WTC11 (cell line): Measurements from ENCODE around the gene SPATA9. TPM values are rescaled to one million over a fixed set of nuclear protein-coding genes. Genes with fewer than 3 reads are reported as not detected.

Experiments used
- ATAC-seq: fragments of 200-7000 bp; cut with Tn5 transposase; 2 replicates; pipeline ENCODE4 v1.10.0; 2021; ENCODE audit warnings: mild to moderate bottlenecking, moderate library complexity
- CTCF ChIA-PET: fragments of 300-600 bp; sonication (Branson Sonifier 250); formaldehyde crosslinking; loops from one replicate; lab custom pipeline; 2021; ENCODE audit warnings: antibody characterized with exemption; lab: Charles Lee
- POLR2A ChIA-PET: fragments of 350-600 bp; sonication (Branson Sonifier 250); formaldehyde crosslinking; loops from one replicate; lab custom pipeline; 2021; ENCODE audit warnings: antibody characterized with exemption; lab: Charles Lee
- DNase-seq: peaks from one replicate; pipeline ENCODE4 v3.0.0; 2021; ENCODE audit warnings: low spot score
- H3K27ac Mint-ChIP-seq: 2 replicates; pipeline ENCODE4 v1.8.0; 2021; ENCODE audit warnings: mixed read lengths
- H3K27me3 Mint-ChIP-seq: 2 replicates; pipeline ENCODE4 v1.8.0; 2021; ENCODE audit warnings: low read depth, mild to moderate bottlenecking, moderate library complexity, mixed read lengths
- H3K36me3 Mint-ChIP-seq: 2 replicates; pipeline ENCODE4 v1.8.0; 2021; ENCODE audit warnings: mixed read lengths
- H3K4me1 Mint-ChIP-seq: 2 replicates; pipeline ENCODE4 v1.8.0; 2022; ENCODE audit warnings: mixed read lengths
- H3K4me3 Mint-ChIP-seq: 2 replicates; pipeline ENCODE4 v1.8.0; 2021; ENCODE audit warnings: mild to moderate bottlenecking, moderate library complexity, mixed read lengths
- H3K9me3 Mint-ChIP-seq: 2 replicates; pipeline ENCODE4 v1.8.0; 2021; ENCODE audit warnings: mixed read lengths
- CREM ChIP-seq: sonication (generic); formaldehyde crosslinking; IDR thresholded peaks from 2 replicates; pipeline ENCODE4 v1.8.1; 2022; ENCODE audit warnings: mild to moderate bottlenecking, missing genetic modification reagents, moderate library complexity
- E2F5 ChIP-seq: sonication (generic); formaldehyde crosslinking; IDR thresholded peaks from 2 replicates; pipeline ENCODE4 v1.8.1; 2022; ENCODE audit warnings: mild to moderate bottlenecking, moderate library complexity, missing genetic modification reagents
- ERG ChIP-seq: fragments of 250-450 bp; sonication (Bioruptor Pico); IDR thresholded peaks from 2 replicates; pipeline ENCODE4 v1.8.0; 2021; ENCODE audit warnings: mild to moderate bottlenecking
- FOXJ3 ChIP-seq: sonication (generic); formaldehyde crosslinking; IDR thresholded peaks from 2 replicates; pipeline ENCODE4 v1.9.0; 2021; ENCODE audit warnings: missing genetic modification reagents, mild to moderate bottlenecking, borderline replicate concordance
- IRF1 ChIP-seq: sonication (generic); formaldehyde crosslinking; IDR thresholded peaks from 2 replicates; pipeline ENCODE4 v1.8.0; 2023; ENCODE audit warnings: missing genetic modification reagents
- JUN ChIP-seq: sonication (generic); formaldehyde crosslinking; IDR thresholded peaks from 2 replicates; pipeline ENCODE4 v1.8.0; 2023; ENCODE audit warnings: mild to moderate bottlenecking, missing genetic modification reagents
- PRRX2 ChIP-seq: fragments of 250-450 bp; sonication (Bioruptor Pico); IDR thresholded peaks from 2 replicates; pipeline ENCODE4 v1.8.0; 2021; ENCODE audit warnings: mild to moderate bottlenecking
- RELA ChIP-seq: sonication (generic); formaldehyde crosslinking; IDR thresholded peaks from 2 replicates; pipeline ENCODE4 v1.8.1; 2022; ENCODE audit warnings: missing genetic modification reagents, mild to moderate bottlenecking, borderline replicate concordance
- SMAD4 ChIP-seq: sonication (generic); formaldehyde crosslinking; IDR thresholded peaks from 2 replicates; pipeline ENCODE4 v1.8.0; 2022; ENCODE audit warnings: mild to moderate bottlenecking, missing genetic modification reagents
- TCF7 ChIP-seq: sonication (generic); formaldehyde crosslinking; IDR thresholded peaks from 2 replicates; pipeline ENCODE4 v1.8.0; 2022; ENCODE audit warnings: mild to moderate bottlenecking, low read depth, missing genetic modification reagents, moderate library complexity
- TEAD4 ChIP-seq: sonication (generic); formaldehyde crosslinking; IDR thresholded peaks from 2 replicates; pipeline ENCODE4 v1.8.0; 2022; ENCODE audit warnings: mild to moderate bottlenecking, missing genetic modification reagents
- TP53 ChIP-seq: sonication (generic); formaldehyde crosslinking; IDR thresholded peaks from 2 replicates; pipeline ENCODE4 v1.8.1; 2023; ENCODE audit warnings: mild to moderate bottlenecking, missing genetic modification reagents
- ZNF121 ChIP-seq: sonication (generic); formaldehyde crosslinking; IDR thresholded peaks from 2 replicates; pipeline ENCODE4 v1.8.0; 2023; ENCODE audit warnings: missing genetic modification reagents
- ZNF232 ChIP-seq: sonication (generic); formaldehyde crosslinking; IDR thresholded peaks from 2 replicates; pipeline ENCODE4 v1.8.0; 2022; ENCODE audit warnings: mild to moderate bottlenecking, missing genetic modification reagents
- ZNF416 ChIP-seq: fragments of 250-450 bp; sonication (Bioruptor Pico); IDR thresholded peaks from 2 replicates; pipeline ENCODE4 v1.9.0; 2021; ENCODE audit warnings: mild to moderate bottlenecking, inconsistent platforms
- ZNF423 ChIP-seq: fragments of 250-450 bp; sonication (Bioruptor Pico); IDR thresholded peaks from 2 replicates; pipeline ENCODE4 v2.1.2; 2022; ENCODE audit warnings: mild to moderate bottlenecking, moderate library complexity
- total RNA-seq: library from RNA; stranded (reverse); gene quantifications from 3 replicates; pipeline ENCODE4 v1.2.3, GENCODE V29; 2021
- TF ChIP-seq, protein P1 (sequence below): sonication (generic); formaldehyde crosslinking; conservative IDR thresholded peaks from 2 replicates; pipeline ENCODE4 v1.8.1; 2023; ENCODE audit warnings: mild to moderate bottlenecking, low read depth, missing genetic modification reagents, moderate library complexity
- TF ChIP-seq, protein P2 (sequence below): fragments of 250-450 bp; sonication (Bioruptor Pico); conservative IDR thresholded peaks from 2 replicates; pipeline ENCODE4 v1.9.0; 2021; ENCODE audit warnings: mild to moderate bottlenecking
- TF ChIP-seq, protein P3 (sequence below): sonication (generic); formaldehyde crosslinking; IDR thresholded peaks from 2 replicates; pipeline ENCODE4 v1.8.1; 2023; ENCODE audit warnings: mild to moderate bottlenecking, missing genetic modification reagents
- TF ChIP-seq, protein P4 (sequence below): sonication (generic); formaldehyde crosslinking; IDR thresholded peaks from 2 replicates; pipeline ENCODE4 v1.8.1; 2023; ENCODE audit warnings: mild to moderate bottlenecking, moderate library complexity, missing genetic modification reagents

Gene SPATA9
- total RNA-seq, 1 experiment from 2014 or later = not detected

GRCh38 chr5:95638632-95639031 is 44.2 kb downstream of the SPATA9 start (continued):
- TF ChIP-seq, protein P1, sequence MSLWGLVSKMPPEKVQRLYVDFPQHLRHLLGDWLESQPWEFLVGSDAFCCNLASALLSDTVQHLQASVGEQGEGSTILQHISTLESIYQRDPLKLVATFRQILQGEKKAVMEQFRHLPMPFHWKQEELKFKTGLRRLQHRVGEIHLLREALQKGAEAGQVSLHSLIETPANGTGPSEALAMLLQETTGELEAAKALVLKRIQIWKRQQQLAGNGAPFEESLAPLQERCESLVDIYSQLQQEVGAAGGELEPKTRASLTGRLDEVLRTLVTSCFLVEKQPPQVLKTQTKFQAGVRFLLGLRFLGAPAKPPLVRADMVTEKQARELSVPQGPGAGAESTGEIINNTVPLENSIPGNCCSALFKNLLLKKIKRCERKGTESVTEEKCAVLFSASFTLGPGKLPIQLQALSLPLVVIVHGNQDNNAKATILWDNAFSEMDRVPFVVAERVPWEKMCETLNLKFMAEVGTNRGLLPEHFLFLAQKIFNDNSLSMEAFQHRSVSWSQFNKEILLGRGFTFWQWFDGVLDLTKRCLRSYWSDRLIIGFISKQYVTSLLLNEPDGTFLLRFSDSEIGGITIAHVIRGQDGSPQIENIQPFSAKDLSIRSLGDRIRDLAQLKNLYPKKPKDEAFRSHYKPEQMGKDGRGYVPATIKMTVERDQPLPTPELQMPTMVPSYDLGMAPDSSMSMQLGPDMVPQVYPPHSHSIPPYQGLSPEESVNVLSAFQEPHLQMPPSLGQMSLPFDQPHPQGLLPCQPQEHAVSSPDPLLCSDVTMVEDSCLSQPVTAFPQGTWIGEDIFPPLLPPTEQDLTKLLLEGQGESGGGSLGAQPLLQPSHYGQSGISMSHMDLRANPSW = no peak
- TF ChIP-seq ZNF423 (CRISPR knock-in tag) (no peak), CREM (no peak), ZNF416 (CRISPR knock-in tag) (no peak)
- TF ChIP-seq, protein P2, sequence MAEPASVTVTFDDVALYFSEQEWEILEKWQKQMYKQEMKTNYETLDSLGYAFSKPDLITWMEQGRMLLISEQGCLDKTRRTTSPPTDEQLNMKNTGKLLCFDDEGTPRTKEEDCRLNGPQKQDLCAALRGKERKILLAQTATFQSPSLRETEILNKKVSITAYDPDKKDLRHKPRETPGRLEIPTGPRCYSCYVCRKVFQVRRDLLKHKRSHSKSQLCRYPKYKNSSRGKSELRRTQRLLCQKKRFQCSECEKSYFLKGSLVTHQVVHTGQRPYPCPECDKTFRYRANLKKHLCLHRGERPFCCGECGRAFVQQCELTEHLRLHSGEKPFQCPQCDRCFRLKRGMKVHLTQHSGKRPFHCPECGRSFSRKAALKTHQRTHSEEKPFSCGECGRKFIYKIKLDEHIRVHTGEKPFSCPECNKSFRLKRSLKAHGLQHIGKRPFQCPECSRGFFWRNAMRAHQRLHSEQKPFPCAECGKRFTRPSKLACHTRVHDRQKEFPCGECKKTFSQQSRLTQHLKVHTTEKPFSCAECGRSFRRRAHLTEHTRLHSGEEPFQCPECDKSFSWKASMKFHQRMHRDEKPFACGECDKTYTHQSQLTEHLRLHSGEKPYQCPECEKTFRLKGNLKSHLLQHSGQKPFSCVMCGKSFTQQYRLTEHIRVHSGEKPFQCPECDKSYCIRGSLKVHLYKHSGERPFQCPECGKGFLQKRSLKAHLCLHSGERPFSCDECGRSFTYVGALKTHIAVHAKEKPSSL = no peak
- TF ChIP-seq, protein P3, sequence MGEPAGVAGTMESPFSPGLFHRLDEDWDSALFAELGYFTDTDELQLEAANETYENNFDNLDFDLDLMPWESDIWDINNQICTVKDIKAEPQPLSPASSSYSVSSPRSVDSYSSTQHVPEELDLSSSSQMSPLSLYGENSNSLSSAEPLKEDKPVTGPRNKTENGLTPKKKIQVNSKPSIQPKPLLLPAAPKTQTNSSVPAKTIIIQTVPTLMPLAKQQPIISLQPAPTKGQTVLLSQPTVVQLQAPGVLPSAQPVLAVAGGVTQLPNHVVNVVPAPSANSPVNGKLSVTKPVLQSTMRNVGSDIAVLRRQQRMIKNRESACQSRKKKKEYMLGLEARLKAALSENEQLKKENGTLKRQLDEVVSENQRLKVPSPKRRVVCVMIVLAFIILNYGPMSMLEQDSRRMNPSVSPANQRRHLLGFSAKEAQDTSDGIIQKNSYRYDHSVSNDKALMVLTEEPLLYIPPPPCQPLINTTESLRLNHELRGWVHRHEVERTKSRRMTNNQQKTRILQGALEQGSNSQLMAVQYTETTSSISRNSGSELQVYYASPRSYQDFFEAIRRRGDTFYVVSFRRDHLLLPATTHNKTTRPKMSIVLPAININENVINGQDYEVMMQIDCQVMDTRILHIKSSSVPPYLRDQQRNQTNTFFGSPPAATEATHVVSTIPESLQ (CRISPR knock-in tag) = no peak
- TF ChIP-seq, all 79 proteins: peak for 0

GRCh38 chr5:95634081-95634480 is 48.7 kb downstream of the SPATA9 start:
- Mint-ChIP-seq H3K36me3 (peaks cover 13% of the 10 kb centered on the region), H3K4me3 (no peak overlapping the region), H3K27ac (no peak overlapping the region), H3K9me3 (peaks cover 27% of the 10 kb centered on the region), H3K27me3 (no peaks in the 10 kb centered on the region), H3K4me1 (no peaks in the 10 kb centered on the region)
- ATAC-seq = no peak
- ChIA-PET POLR2A (no interaction called here), CTCF (interaction anchor here (1.6 kb wide), 1 partner anchor 12 kb away, joined by 5 read pairs; the partner anchor contains the start of gene RFESD)
- TF ChIP-seq JUN (CRISPR knock-in tag) = no peak
- TF ChIP-seq E2F5 (CRISPR knock-in tag) = no peak
- no peak for TF ChIP-seq RELA (CRISPR knock-in tag)
- TF ChIP-seq ERG (CRISPR knock-in tag) = no peak
- TF ChIP-seq FOXJ3 = no peak
- TF ChIP-seq ZNF416 (CRISPR knock-in tag) = no peak
- TF ChIP-seq ZNF232 (CRISPR knock-in tag) = no peak
- no peak for DNase-seq

DNA sequence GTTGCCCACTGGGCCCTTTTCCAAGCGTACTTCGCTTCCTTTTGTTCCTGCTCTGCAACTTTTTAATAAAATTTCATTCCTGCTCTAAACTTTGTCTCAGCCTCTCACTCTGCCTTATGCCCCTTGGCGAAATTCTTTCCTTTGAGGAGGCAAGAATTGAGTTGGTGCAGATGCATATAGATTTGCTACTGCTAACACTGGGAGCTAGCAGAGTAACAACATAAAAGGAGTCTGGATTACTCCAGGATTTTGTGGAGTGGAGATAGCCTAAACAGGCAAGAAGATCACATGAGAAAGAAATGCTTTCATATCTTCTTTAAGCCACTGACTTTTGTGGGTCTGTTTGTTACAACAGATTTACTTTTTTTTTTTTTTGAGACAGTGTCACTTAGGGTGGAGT is 49.1 kb downstream of the SPATA9 start:
- Mint-ChIP-seq H3K4me1 (no peaks in the 10 kb centered on the region), H3K27ac (no peak overlapping the region), H3K27me3 (no peaks in the 10 kb centered on the region; the same call in 1 of the 2 replicates), H3K36me3 (peaks cover 17% of the 10 kb centered on the region), H3K9me3 (peaks cover 31% of the 10 kb centered on the region), H3K4me3 (no peak overlapping the region)
- DNase-seq (no peak), ATAC-seq (no peak)
- POLR2A ChIA-PET = no interaction called here
- CTCF ChIA-PET = interaction anchor here (1.6 kb wide), 1 partner anchor 13 kb away, joined by 5 read pairs; the partner anchor contains the start of gene RFESD
- TF ChIP-seq, protein P4, sequence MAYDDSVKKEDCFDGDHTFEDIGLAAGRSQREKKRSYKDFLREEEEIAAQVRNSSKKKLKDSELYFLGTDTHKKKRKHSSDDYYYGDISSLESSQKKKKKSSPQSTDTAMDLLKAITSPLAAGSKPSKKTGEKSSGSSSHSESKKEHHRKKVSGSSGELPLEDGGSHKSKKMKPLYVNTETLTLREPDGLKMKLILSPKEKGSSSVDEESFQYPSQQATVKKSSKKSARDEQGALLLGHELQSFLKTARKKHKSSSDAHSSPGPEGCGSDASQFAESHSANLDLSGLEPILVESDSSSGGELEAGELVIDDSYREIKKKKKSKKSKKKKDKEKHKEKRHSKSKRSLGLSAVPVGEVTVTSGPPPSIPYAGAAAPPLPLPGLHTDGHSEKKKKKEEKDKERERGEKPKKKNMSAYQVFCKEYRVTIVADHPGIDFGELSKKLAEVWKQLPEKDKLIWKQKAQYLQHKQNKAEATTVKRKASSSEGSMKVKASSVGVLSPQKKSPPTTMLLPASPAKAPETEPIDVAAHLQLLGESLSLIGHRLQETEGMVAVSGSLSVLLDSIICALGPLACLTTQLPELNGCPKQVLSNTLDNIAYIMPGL (CRISPR knock-in tag) = no peak
- TF ChIP-seq ZNF121 (no peak), IRF1 (CRISPR knock-in tag) (no peak), FOXJ3 (no peak), ZNF232 (CRISPR knock-in tag) (no peak), JUN (CRISPR knock-in tag) (no peak), ZNF423 (CRISPR knock-in tag) (no peak), TEAD4 (no peak), PRRX2 (CRISPR knock-in tag) (no peak), SMAD4 (CRISPR knock-in tag) (no peak), TCF7 (CRISPR knock-in tag) (no peak), TP53 (no peak)
